Measurements from ENCODE around the gene KCNH1.

The KCNH1 gene

GRCh38 chr1:211133836-211134669 is at the start of gene KCNH1:
Gene KCNH1, minus strand, starts transcription at chr1:211134148. Its CDS starts 203 bp downstream, at chr1:211133945.
- in situ Hi-C loops (cut with HindIII; ENCODE audit: low pct_unique_long_range_greater_than_20kb, low sequenced_read_pairs), result no loop called here
- peak; percentile 83 to 93 for DNase-seq (ENCODE audit: low read depth in 1 of 2, low spot score in 1 of 2)
- no peak for TF ChIP-seq JUND (IDR thresholded peaks at IDR 0.05; ENCODE audit: low read depth)

GRCh38 chr1:211182746-211183145 is 48.8 kb upstream of the KCNH1 start:
- no peak for DNase-seq (ENCODE audit: low read depth in 1 of 2, low spot score in 1 of 2)
- TF ChIP-seq JUND (IDR thresholded peaks at IDR 0.05; ENCODE audit: low read depth), result no peak
- in situ Hi-C loops (cut with HindIII; ENCODE audit: low pct_unique_long_range_greater_than_20kb, low sequenced_read_pairs), result no loop called here

GRCh38 chr1:211174375-211174774 is 40.4 kb upstream of the KCNH1 start:
- no peak for DNase-seq (ENCODE audit: low read depth in 1 of 2, low spot score in 1 of 2)
- in situ Hi-C loops (cut with HindIII; ENCODE audit: low pct_unique_long_range_greater_than_20kb, low sequenced_read_pairs), result no loop called here
- TF ChIP-seq JUND (IDR thresholded peaks at IDR 0.05; ENCODE audit: low read depth), result no peak

GRCh38 chr1:211172657-211173056 is 38.7 kb upstream of the KCNH1 start:
- no peak for DNase-seq (ENCODE audit: low read depth in 1 of 2, low spot score in 1 of 2)
- in situ Hi-C loops (cut with HindIII; ENCODE audit: low pct_unique_long_range_greater_than_20kb, low sequenced_read_pairs), result no loop called here
- TF ChIP-seq JUND (IDR thresholded peaks at IDR 0.05; ENCODE audit: low read depth), result no peak

GRCh38 chr1:211169353-211169752 is 35.4 kb upstream of the KCNH1 start:
- in situ Hi-C loops (cut with HindIII; ENCODE audit: low pct_unique_long_range_greater_than_20kb, low sequenced_read_pairs), result no loop called here
- TF ChIP-seq JUND (IDR thresholded peaks at IDR 0.05; ENCODE audit: low read depth), result no peak
- no peak for DNase-seq (ENCODE audit: low read depth in 1 of 2, low spot score in 1 of 2)

- no peak for TF ChIP-seq JUND (IDR thresholded peaks at IDR 0.05; ENCODE audit: low read depth)
- no peak for DNase-seq (ENCODE audit: low read depth in 1 of 2, low spot score in 1 of 2)
- in situ Hi-C loops (cut with HindIII; ENCODE audit: low pct_unique_long_range_greater_than_20kb, low sequenced_read_pairs), result no loop called here
Observed at GRCh38 chr1:211158866-211159265, 24.9 kb upstream of the KCNH1 start.

GRCh38 chr1:211155040-211155439 is 21.1 kb upstream of the KCNH1 start:
- DNase-seq (ENCODE audit: low read depth in 1 of 2, low spot score in 1 of 2), result no peak
- in situ Hi-C loops (cut with HindIII; ENCODE audit: low pct_unique_long_range_greater_than_20kb, low sequenced_read_pairs), result no loop called here
- TF ChIP-seq JUND (IDR thresholded peaks at IDR 0.05; ENCODE audit: low read depth), result no peak

GRCh38 chr1:211153932-211154331 is 20.0 kb upstream of the KCNH1 start:
- in situ Hi-C loops (cut with HindIII; ENCODE audit: low pct_unique_long_range_greater_than_20kb, low sequenced_read_pairs), result no loop called here
- TF ChIP-seq JUND (IDR thresholded peaks at IDR 0.05; ENCODE audit: low read depth), result no peak
- no peak for DNase-seq (ENCODE audit: low read depth in 1 of 2, low spot score in 1 of 2)

GRCh38 chr1:211148366-211148765 is 14.4 kb upstream of the KCNH1 start:
- DNase-seq (ENCODE audit: low read depth in 1 of 2, low spot score in 1 of 2), result no peak
- in situ Hi-C loops (cut with HindIII; ENCODE audit: low pct_unique_long_range_greater_than_20kb, low sequenced_read_pairs), result no loop called here
- no peak for TF ChIP-seq JUND (IDR thresholded peaks at IDR 0.05; ENCODE audit: low read depth)

GRCh38 chr1:211145944-211146343 is 12.0 kb upstream of the KCNH1 start:
- peak in 1 of 2 experiments; percentile 21 for DNase-seq (ENCODE audit: low read depth in 1 of 2, low spot score in 1 of 2)
- TF ChIP-seq JUND (IDR thresholded peaks at IDR 0.05; ENCODE audit: low read depth), result no peak
- in situ Hi-C loops (cut with HindIII; ENCODE audit: low pct_unique_long_range_greater_than_20kb, low sequenced_read_pairs), result no loop called here

- TF ChIP-seq JUND (IDR thresholded peaks at IDR 0.05; ENCODE audit: low read depth), result no peak
- in situ Hi-C loops (cut with HindIII; ENCODE audit: low pct_unique_long_range_greater_than_20kb, low sequenced_read_pairs), result no loop called here
- peak in 1 of 2 experiments; percentile 80 for DNase-seq (ENCODE audit: low read depth in 1 of 2, low spot score in 1 of 2)
Observed at GRCh38 chr1:211135342-211135950, 1.5 kb upstream of the KCNH1 start.

GRCh38 chr1:211133393-211133835 is 534 bp downstream of the KCNH1 start:
- peak in 1 of 2 experiments; percentile 54 for DNase-seq (ENCODE audit: low read depth in 1 of 2, low spot score in 1 of 2)
- in situ Hi-C loops (cut with HindIII; ENCODE audit: low pct_unique_long_range_greater_than_20kb, low sequenced_read_pairs), result no loop called here

GRCh38 chr1:211132721-211133392 is 1.1 kb downstream of the KCNH1 start:
- in situ Hi-C loops (cut with HindIII; ENCODE audit: low pct_unique_long_range_greater_than_20kb, low sequenced_read_pairs), result no loop called here
- no peak for DNase-seq (ENCODE audit: low read depth in 1 of 2, low spot score in 1 of 2)
- TF ChIP-seq JUND (IDR thresholded peaks at IDR 0.05; ENCODE audit: low read depth), result no peak

More at GRCh38 chr1:211133393-211133835, 534 bp downstream of the KCNH1 start:
- no peak for TF ChIP-seq JUND (IDR thresholded peaks at IDR 0.05; ENCODE audit: low read depth)

Measured in T47D (cell line).